Measurements from ENCODE around the gene TTC22. TPM values are rescaled to one million over a fixed set of nuclear protein-coding genes. Genes with fewer than 3 reads are reported as not detected.

Gene TTC22
- total and polyA plus RNA-seq, 7 experiments from 2014 or later = 2.0 to 16.6 (median 7.3) TPM

- CTCF ChIA-PET = no interaction called here
- Histone ChIP-seq H3K4me1 (ENCODE audit: control insufficient read depth in 2 of 2, insufficient read depth in 2 of 2, low read length in 2 of 2) (no peaks in the 10 kb centered on the region), H3K27ac (ENCODE audit: low read depth, low read length) (no peak overlapping the region), H3K27me3 (ENCODE audit: control insufficient read depth in 2 of 2, insufficient read depth in 2 of 2, low read length in 2 of 2) (no peaks in the 10 kb centered on the region), H3K9me3 (ENCODE audit: control insufficient read depth in 2 of 3, low read length in 3 of 3) (peaks cover 0 to 1% (median 0%) of the 10 kb centered on the region in 3 experiments), H3K36me3 (ENCODE audit: control insufficient read depth in 2 of 3, insufficient read depth in 3 of 3, low read length in 3 of 3) (no peaks in the 10 kb centered on the region), H3K4me3 (ENCODE audit: low read length) (no peak overlapping the region)
- no peak for ATAC-seq
- Mint-ChIP-seq H3K9me3 (peaks cover 2 to 14% (median 6%) of the 10 kb centered on the region in 11 donors), H3K27me3 (peaks cover 0 to 22% (median 0%) of the 10 kb centered on the region in 5 donors), H3K4me3 (no peak overlapping the region), H3K36me3 (peaks cover 2 to 6% (median 3%) of the 10 kb centered on the region in 5 donors), H3K4me1 (peaks cover 5 to 13% (median 11%) of the 10 kb centered on the region in 7 donors), H3K27ac (peak overlapping the region in 7 of 9 donors; percentile 12 to 80 (median 32))
- intact Hi-C loops (cut with micrococcal nuclease) = no loop called here
- POLR2A ChIA-PET = no interaction called here
- no peak for DNase-seq
Measured at GRCh38 chr1:54818461-54819194, 17.5 kb upstream of the TTC22 start.

- CTCF ChIA-PET = interaction anchor here (0.7 kb wide), 2 partner anchors 16 to 142 kb away, joined by 4 to 6 read pairs; no protein-coding TSS in a partner anchor
- H3K27me3 Mint-ChIP-seq = peaks cover 0 to 8% (median 0%) of the 10 kb centered on the region in 5 donors
Measured at GRCh38 chr1:54816951-54817350, 15.8 kb upstream of the TTC22 start.

GRCh38 chr1:54816130-54816529, 15.0 kb upstream of the TTC22 start:
- ATAC-seq (no peak), DNase-seq (no peak)
- no peaks in the 10 kb centered on the region for H3K36me3 Mint-ChIP-seq
- peaks cover 0 to 7% (median 0%) of the 10 kb centered on the region in 5 donors for H3K27me3 Mint-ChIP-seq
- Histone ChIP-seq H3K27me3 (ENCODE audit: control insufficient read depth in 2 of 2, insufficient read depth in 2 of 2, low read length in 2 of 2) (no peaks in the 10 kb centered on the region), H3K9me3 (ENCODE audit: control insufficient read depth in 2 of 3, low read length in 3 of 3) (no peaks in the 10 kb centered on the region), H3K4me3 (ENCODE audit: low read length) (no peak overlapping the region), H3K27ac (ENCODE audit: low read depth, low read length) (no peak overlapping the region), H3K36me3 (ENCODE audit: control insufficient read depth in 2 of 3, insufficient read depth in 3 of 3, low read length in 3 of 3) (no peaks in the 10 kb centered on the region), H3K4me1 (ENCODE audit: control insufficient read depth in 2 of 2, insufficient read depth in 2 of 2, low read length in 2 of 2) (no peaks in the 10 kb centered on the region)
- no peak overlapping the region for H3K4me3 Mint-ChIP-seq
- peak overlapping the region in 1 of 9 donors; percentile 32 for H3K27ac Mint-ChIP-seq
- intact Hi-C loops (cut with micrococcal nuclease) = no loop called here
- H3K4me1 Mint-ChIP-seq = peaks cover 8 to 14% (median 11%) of the 10 kb centered on the region in 7 donors
- ChIA-PET POLR2A (no interaction called here), CTCF (no interaction called here)
- H3K9me3 Mint-ChIP-seq = no peaks in the 10 kb centered on the region

More at GRCh38 chr1:54816951-54817350, 15.8 kb upstream of the TTC22 start:
- POLR2A ChIA-PET = no interaction called here
- H3K4me1 ChIP-seq (ENCODE audit: control insufficient read depth in 2 of 2, insufficient read depth in 2 of 2, low read length in 2 of 2) = no peaks in the 10 kb centered on the region
- no peak overlapping the region for H3K4me3 ChIP-seq (ENCODE audit: low read length)
- H3K36me3 Mint-ChIP-seq = no peaks in the 10 kb centered on the region
- intact Hi-C loops (cut with micrococcal nuclease) = no loop called here
- ATAC-seq (no peak), DNase-seq (no peak)
- no peaks in the 10 kb centered on the region for H3K9me3 Mint-ChIP-seq
- H3K36me3 ChIP-seq (ENCODE audit: control insufficient read depth in 2 of 3, insufficient read depth in 3 of 3, low read length in 3 of 3) = no peaks in the 10 kb centered on the region
- peaks cover 8 to 14% (median 11%) of the 10 kb centered on the region in 7 donors for H3K4me1 Mint-ChIP-seq
- no peak overlapping the region for H3K27ac ChIP-seq (ENCODE audit: low read depth, low read length)
- no peaks in the 10 kb centered on the region for H3K27me3 ChIP-seq (ENCODE audit: control insufficient read depth in 2 of 2, insufficient read depth in 2 of 2, low read length in 2 of 2)
- H3K27ac Mint-ChIP-seq = no peak overlapping the region
- H3K9me3 ChIP-seq (ENCODE audit: control insufficient read depth in 2 of 3, low read length in 3 of 3) = no peaks in the 10 kb centered on the region
- no peak overlapping the region for H3K4me3 Mint-ChIP-seq

- Histone ChIP-seq H3K27ac (ENCODE audit: low read depth, low read length) (no peak overlapping the region), H3K27me3 (ENCODE audit: control insufficient read depth in 2 of 2, insufficient read depth in 2 of 2, low read length in 2 of 2) (no peaks in the 10 kb centered on the region), H3K4me3 (ENCODE audit: low read length) (no peak overlapping the region), H3K9me3 (ENCODE audit: control insufficient read depth in 2 of 3, low read length in 3 of 3) (no peaks in the 10 kb centered on the region), H3K4me1 (ENCODE audit: control insufficient read depth in 2 of 2, insufficient read depth in 2 of 2, low read length in 2 of 2) (no peaks in the 10 kb centered on the region), H3K36me3 (ENCODE audit: control insufficient read depth in 2 of 3, insufficient read depth in 3 of 3, low read length in 3 of 3) (no peaks in the 10 kb centered on the region)
- H3K36me3 Mint-ChIP-seq = no peaks in the 10 kb centered on the region
- no peak for DNase-seq
- ChIA-PET POLR2A (no interaction called here), CTCF (interaction anchor here (1.7 kb wide), 1 partner anchor 148 kb away, joined by 5 read pairs; no protein-coding TSS in a partner anchor)
- no peaks in the 10 kb centered on the region for H3K9me3 Mint-ChIP-seq
- no peak overlapping the region for H3K4me3 Mint-ChIP-seq
- H3K27ac Mint-ChIP-seq = no peak overlapping the region
- H3K4me1 Mint-ChIP-seq = peaks cover 11 to 20% (median 14%) of the 10 kb centered on the region in 7 donors
- intact Hi-C loops (cut with micrococcal nuclease) = no loop called here
- H3K27me3 Mint-ChIP-seq = peaks cover 0 to 2% (median 0%) of the 10 kb centered on the region in 5 donors
- ATAC-seq = no peak
Measured at GRCh38 chr1:54815086-54815876, 14.2 kb upstream of the TTC22 start.

GRCh38 chr1:54814571-54814970, 13.4 kb upstream of the TTC22 start:
- no peak overlapping the region for H3K4me3 ChIP-seq (ENCODE audit: low read length)
- no peaks in the 10 kb centered on the region for H3K9me3 ChIP-seq (ENCODE audit: control insufficient read depth in 2 of 3, low read length in 3 of 3)
- intact Hi-C loops (cut with micrococcal nuclease) = no loop called here
- no peaks in the 10 kb centered on the region for H3K27me3 ChIP-seq (ENCODE audit: control insufficient read depth in 2 of 2, insufficient read depth in 2 of 2, low read length in 2 of 2)
- POLR2A ChIA-PET = no interaction called here
- ATAC-seq (no peak), DNase-seq (no peak)
- peaks cover 0 to 2% (median 0%) of the 10 kb centered on the region in 11 donors for H3K9me3 Mint-ChIP-seq
- no peaks in the 10 kb centered on the region for H3K27me3 Mint-ChIP-seq
- H3K36me3 Mint-ChIP-seq = no peaks in the 10 kb centered on the region
- H3K4me1 Mint-ChIP-seq = peaks cover 11 to 20% (median 13%) of the 10 kb centered on the region in 7 donors
- no peak overlapping the region for H3K27ac ChIP-seq (ENCODE audit: low read depth, low read length)
- no peak overlapping the region for H3K27ac Mint-ChIP-seq
- H3K4me1 ChIP-seq (ENCODE audit: control insufficient read depth in 2 of 2, insufficient read depth in 2 of 2, low read length in 2 of 2) = no peaks in the 10 kb centered on the region
- CTCF ChIA-PET = interaction anchor here (1.7 kb wide), 1 partner anchor 148 kb away, joined by 5 read pairs; no protein-coding TSS in a partner anchor
- no peaks in the 10 kb centered on the region for H3K36me3 ChIP-seq (ENCODE audit: control insufficient read depth in 2 of 3, insufficient read depth in 3 of 3, low read length in 3 of 3)
- no peak overlapping the region for H3K4me3 Mint-ChIP-seq

- Mint-ChIP-seq H3K27me3 (no peaks in the 10 kb centered on the region), H3K9me3 (peaks cover 0 to 2% (median 0%) of the 10 kb centered on the region in 11 donors), H3K4me3 (no peak overlapping the region), H3K4me1 (peaks cover 11 to 19% (median 13%) of the 10 kb centered on the region in 7 donors), H3K27ac (peak overlapping the region in 1 of 9 donors; percentile 55), H3K36me3 (no peaks in the 10 kb centered on the region)
- H3K36me3 ChIP-seq (ENCODE audit: control insufficient read depth in 2 of 3, insufficient read depth in 3 of 3, low read length in 3 of 3) = no peaks in the 10 kb centered on the region
- no peaks in the 10 kb centered on the region for H3K27me3 ChIP-seq (ENCODE audit: control insufficient read depth in 2 of 2, insufficient read depth in 2 of 2, low read length in 2 of 2)
- ATAC-seq (no peak), DNase-seq (no peak)
- POLR2A ChIA-PET = no interaction called here
- no peaks in the 10 kb centered on the region for H3K9me3 ChIP-seq (ENCODE audit: control insufficient read depth in 2 of 3, low read length in 3 of 3)
- no peak overlapping the region for H3K27ac ChIP-seq (ENCODE audit: low read depth, low read length)
- CTCF ChIA-PET = interaction anchor here (1.7 kb wide), 1 partner anchor 147 kb away, joined by 5 read pairs; no protein-coding TSS in a partner anchor
- no peaks in the 10 kb centered on the region for H3K4me1 ChIP-seq (ENCODE audit: control insufficient read depth in 2 of 2, insufficient read depth in 2 of 2, low read length in 2 of 2)
- no peak overlapping the region for H3K4me3 ChIP-seq (ENCODE audit: low read length)
- intact Hi-C loops (cut with micrococcal nuclease) = no loop called here
Measured at GRCh38 chr1:54814126-54814498, 13.0 kb upstream of the TTC22 start.
